Breast epithelium (tissue), 3 donors: Measurements from ENCODE around the gene SLC44A4.
"Not testable (repeated sequence)": the region's sequence is repeated elsewhere in the genome, so short reads cannot be mapped to it uniquely, and the experiment has no call there.

ENCODE experiments used
- POLR2A ChIP-seq: fragments of 450-650 bp; IDR thresholded peaks from one replicate; pipeline ENCODE4 v1.6.1; 2016; ENCODE audit warnings: antibody characterized with exemption, mild to moderate bottlenecking, moderate library complexity
- TF ChIP-seq, protein P1 (sequence below), 3 donors: fragments of 450-650 bp; IDR thresholded peaks; one replicate each; pipeline ENCODE4 v1.5.1; 2016 to 2017; ENCODE audit warnings: antibody characterized with exemption in 3 of 3, mild to moderate bottlenecking in 3 of 3, moderate library complexity in 3 of 3

DNA sequence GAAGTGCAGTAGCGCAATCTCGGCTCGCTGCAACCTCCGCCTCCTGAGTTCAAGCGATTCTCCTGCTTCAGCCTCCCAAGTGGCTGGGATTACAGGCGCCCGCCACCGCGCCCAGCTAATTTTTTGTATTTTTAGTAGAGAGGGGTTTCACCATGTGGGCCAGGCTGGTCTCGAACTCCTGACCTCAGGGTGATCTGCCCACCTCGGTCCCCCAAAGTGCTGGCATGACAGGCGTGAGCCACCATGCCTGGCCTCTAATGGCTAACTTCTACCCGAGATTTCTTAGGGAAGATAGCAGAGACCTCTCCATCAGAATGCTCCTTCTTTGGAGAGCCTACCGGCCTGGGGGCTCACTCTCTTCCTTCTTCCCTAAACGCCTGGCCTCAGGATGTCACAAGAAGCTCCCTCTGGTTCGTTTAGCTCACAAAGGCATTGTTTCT is 14.7 kb downstream of the SLC44A4 start:
- TF ChIP-seq POLR2A: not testable (repeated sequence)
- TF ChIP-seq, protein P1, sequence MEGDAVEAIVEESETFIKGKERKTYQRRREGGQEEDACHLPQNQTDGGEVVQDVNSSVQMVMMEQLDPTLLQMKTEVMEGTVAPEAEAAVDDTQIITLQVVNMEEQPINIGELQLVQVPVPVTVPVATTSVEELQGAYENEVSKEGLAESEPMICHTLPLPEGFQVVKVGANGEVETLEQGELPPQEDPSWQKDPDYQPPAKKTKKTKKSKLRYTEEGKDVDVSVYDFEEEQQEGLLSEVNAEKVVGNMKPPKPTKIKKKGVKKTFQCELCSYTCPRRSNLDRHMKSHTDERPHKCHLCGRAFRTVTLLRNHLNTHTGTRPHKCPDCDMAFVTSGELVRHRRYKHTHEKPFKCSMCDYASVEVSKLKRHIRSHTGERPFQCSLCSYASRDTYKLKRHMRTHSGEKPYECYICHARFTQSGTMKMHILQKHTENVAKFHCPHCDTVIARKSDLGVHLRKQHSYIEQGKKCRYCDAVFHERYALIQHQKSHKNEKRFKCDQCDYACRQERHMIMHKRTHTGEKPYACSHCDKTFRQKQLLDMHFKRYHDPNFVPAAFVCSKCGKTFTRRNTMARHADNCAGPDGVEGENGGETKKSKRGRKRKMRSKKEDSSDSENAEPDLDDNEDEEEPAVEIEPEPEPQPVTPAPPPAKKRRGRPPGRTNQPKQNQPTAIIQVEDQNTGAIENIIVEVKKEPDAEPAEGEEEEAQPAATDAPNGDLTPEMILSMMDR (IDR thresholded peaks at IDR 0.05): not testable (repeated sequence)
